ENCODE data around the gene SERPINB6.

Gene SERPINB6

GRCh38 chr6:2970034-2970685 is 1.2 kb downstream of the SERPINB6 start:
- TF ChIP-seq, protein P1, sequence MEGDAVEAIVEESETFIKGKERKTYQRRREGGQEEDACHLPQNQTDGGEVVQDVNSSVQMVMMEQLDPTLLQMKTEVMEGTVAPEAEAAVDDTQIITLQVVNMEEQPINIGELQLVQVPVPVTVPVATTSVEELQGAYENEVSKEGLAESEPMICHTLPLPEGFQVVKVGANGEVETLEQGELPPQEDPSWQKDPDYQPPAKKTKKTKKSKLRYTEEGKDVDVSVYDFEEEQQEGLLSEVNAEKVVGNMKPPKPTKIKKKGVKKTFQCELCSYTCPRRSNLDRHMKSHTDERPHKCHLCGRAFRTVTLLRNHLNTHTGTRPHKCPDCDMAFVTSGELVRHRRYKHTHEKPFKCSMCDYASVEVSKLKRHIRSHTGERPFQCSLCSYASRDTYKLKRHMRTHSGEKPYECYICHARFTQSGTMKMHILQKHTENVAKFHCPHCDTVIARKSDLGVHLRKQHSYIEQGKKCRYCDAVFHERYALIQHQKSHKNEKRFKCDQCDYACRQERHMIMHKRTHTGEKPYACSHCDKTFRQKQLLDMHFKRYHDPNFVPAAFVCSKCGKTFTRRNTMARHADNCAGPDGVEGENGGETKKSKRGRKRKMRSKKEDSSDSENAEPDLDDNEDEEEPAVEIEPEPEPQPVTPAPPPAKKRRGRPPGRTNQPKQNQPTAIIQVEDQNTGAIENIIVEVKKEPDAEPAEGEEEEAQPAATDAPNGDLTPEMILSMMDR (IDR thresholded peaks at IDR 0.05; ENCODE audit: low read depth, low read length), result no peak
- H3K4me3 ChIP-seq (replicated peaks in 1 of 2; ENCODE audit: low read depth in 2 of 2, low read length in 2 of 2), result peak overlapping the region; percentile 43 to 60
- peak; percentile 25 to 39 for DNase-seq (ENCODE audit: low read depth in 2 of 2)

GRCh38 chr6:2969549-2969948 is 1.8 kb downstream of the SERPINB6 start:
- H3K4me3 ChIP-seq (replicated peaks in 1 of 2; ENCODE audit: low read depth in 2 of 2, low read length in 2 of 2), result no peak overlapping the region
- TF ChIP-seq, protein P1 (IDR thresholded peaks at IDR 0.05; ENCODE audit: low read depth, low read length), result no peak
- DNase-seq (ENCODE audit: low read depth in 2 of 2), result no peak

GRCh38 chr6:2968600-2969135 is 2.7 kb downstream of the SERPINB6 start:
- DNase-seq (ENCODE audit: low read depth in 2 of 2), result no peak
- TF ChIP-seq, protein P1 (IDR thresholded peaks at IDR 0.05; ENCODE audit: low read depth, low read length), result no peak
- H3K4me3 ChIP-seq (replicated peaks in 1 of 2; ENCODE audit: low read depth in 2 of 2, low read length in 2 of 2), result no peak overlapping the region

GRCh38 chr6:2967936-2968335 is 3.4 kb downstream of the SERPINB6 start:
- no peak overlapping the region for H3K4me3 ChIP-seq (replicated peaks in 1 of 2; ENCODE audit: low read depth in 2 of 2, low read length in 2 of 2)
- TF ChIP-seq, protein P1 (IDR thresholded peaks at IDR 0.05; ENCODE audit: low read depth, low read length), result no peak
- no peak for DNase-seq (ENCODE audit: low read depth in 2 of 2)

- no peak for DNase-seq (ENCODE audit: low read depth in 2 of 2)
- TF ChIP-seq, protein P1 (IDR thresholded peaks at IDR 0.05; ENCODE audit: low read depth, low read length), result no peak
- no peak overlapping the region for H3K4me3 ChIP-seq (replicated peaks in 1 of 2; ENCODE audit: low read depth in 2 of 2, low read length in 2 of 2)
Observed at GRCh38 chr6:2966347-2966746, 5.0 kb downstream of the SERPINB6 start.

- H3K4me3 ChIP-seq (replicated peaks in 1 of 2; ENCODE audit: low read depth in 2 of 2, low read length in 2 of 2), result no peak overlapping the region
- TF ChIP-seq, protein P1 (IDR thresholded peaks at IDR 0.05; ENCODE audit: low read depth, low read length), result no peak
- DNase-seq (ENCODE audit: low read depth in 2 of 2), result no peak
Observed at GRCh38 chr6:2964793-2965505, 6.4 kb downstream of the SERPINB6 start.

All from cardiac fibroblast (primary cell).